Skin epidermis (tissue), 12 donors: ENCODE data around the gene CDC42BPA.
"Not testable (repeated sequence)": the region's sequence is repeated elsewhere in the genome, so short reads cannot be mapped to it uniquely, and the experiment has no call there.

Experiments used
- H3K27ac ChIP-seq, 21 experiments: fragments of 200-600 bp; sonication (generic) in 11 of 21; one replicate each; pipeline ENCODE4 v1.5.0; 2020; ENCODE audit warnings: mild to moderate bottlenecking in 3 of 21, inconsistent platforms in 2 of 21, moderate library complexity in 2 of 21
- H3K4me3 ChIP-seq, 7 experiments: fragments of 200-600 bp; sonication (generic) in 2 of 7; one replicate each; pipeline ENCODE4 v1.5.0; 2020; ENCODE audit warnings: inconsistent platforms in 2 of 7, mild to moderate bottlenecking in 2 of 7, moderate library complexity in 1 of 7

The CDC42BPA gene

GRCh38 chr1:227276156-227276693 is 42.1 kb downstream of the CDC42BPA start:
- H3K27ac ChIP-seq, H3K4me3 ChIP-seq: not testable (repeated sequence)

- Histone ChIP-seq H3K27ac (no peak overlapping the region), H3K4me3 (no peak overlapping the region)
These were observed 44.7 kb downstream of the CDC42BPA start for GRCh38 chr1:227273557-227273956.

- no peak overlapping the region for H3K4me3 ChIP-seq
- no peak overlapping the region for H3K27ac ChIP-seq
These were observed 45.9 kb downstream of the CDC42BPA start for GRCh38 chr1:227272428-227272827.

GRCh38 chr1:227270554-227270953 is 47.7 kb downstream of the CDC42BPA start:
- H3K4me3 ChIP-seq = no peak overlapping the region
- no peak overlapping the region for H3K27ac ChIP-seq

GRCh38 chr1:227268943-227269342 is 49.3 kb downstream of the CDC42BPA start:
- Histone ChIP-seq H3K27ac (no peak overlapping the region), H3K4me3 (no peak overlapping the region)

- no peak overlapping the region for H3K27ac ChIP-seq
- no peak overlapping the region for H3K4me3 ChIP-seq
These were observed 52.4 kb downstream of the CDC42BPA start for GRCh38 chr1:227265891-227266290.

- Histone ChIP-seq H3K27ac (no peak overlapping the region), H3K4me3 (no peak overlapping the region)
These were observed 54.4 kb downstream of the CDC42BPA start for GRCh38 chr1:227263869-227264268.

GRCh38 chr1:227261501-227261900 is 56.8 kb downstream of the CDC42BPA start:
- no peak overlapping the region for H3K4me3 ChIP-seq

GRCh38 chr1:227260433-227260832 is 57.9 kb downstream of the CDC42BPA start:
- no peak overlapping the region for H3K27ac ChIP-seq
- no peak overlapping the region for H3K4me3 ChIP-seq

More at GRCh38 chr1:227261501-227261900, 56.8 kb downstream of the CDC42BPA start:
- H3K27ac ChIP-seq = no peak overlapping the region

GRCh38 chr1:227257964-227258363 is 60.3 kb downstream of the CDC42BPA start:
- H3K4me3 ChIP-seq = no peak overlapping the region
- no peak overlapping the region for H3K27ac ChIP-seq

- H3K4me3 ChIP-seq = no peak overlapping the region
- H3K27ac ChIP-seq = no peak overlapping the region
These were observed 63.1 kb downstream of the CDC42BPA start for GRCh38 chr1:227255086-227255732.

- no peak overlapping the region for H3K27ac ChIP-seq
- no peak overlapping the region for H3K4me3 ChIP-seq
These were observed 65.2 kb downstream of the CDC42BPA start for GRCh38 chr1:227253065-227253464.

- Histone ChIP-seq H3K27ac (no peak overlapping the region), H3K4me3 (no peak overlapping the region)
These were observed 72.5 kb downstream of the CDC42BPA start for GRCh38 chr1:227245613-227246320.

GRCh38 chr1:227244339-227245118 is 73.8 kb downstream of the CDC42BPA start:
- H3K27ac ChIP-seq = no peak overlapping the region
- no peak overlapping the region for H3K4me3 ChIP-seq

- Histone ChIP-seq H3K27ac (no peak overlapping the region), H3K4me3 (no peak overlapping the region)
These were observed 75.2 kb downstream of the CDC42BPA start for GRCh38 chr1:227242811-227243682.

GRCh38 chr1:227240983-227241382 is 77.3 kb downstream of the CDC42BPA start:
- Histone ChIP-seq H3K4me3 (no peak overlapping the region), H3K27ac (no peak overlapping the region)

- Histone ChIP-seq H3K4me3 (no peak overlapping the region), H3K27ac (no peak overlapping the region)
These were observed 83.3 kb downstream of the CDC42BPA start for GRCh38 chr1:227234998-227235405.

GRCh38 chr1:227231128-227231527 is 87.2 kb downstream of the CDC42BPA start:
- not testable (repeated sequence) for H3K4me3 ChIP-seq, H3K27ac ChIP-seq

- no peak overlapping the region for H3K4me3 ChIP-seq
- H3K27ac ChIP-seq = no peak overlapping the region
These were observed 90.1 kb downstream of the CDC42BPA start for GRCh38 chr1:227228201-227228600.

- Histone ChIP-seq H3K4me3 (no peak overlapping the region), H3K27ac (no peak overlapping the region)
These were observed 90.5 kb downstream of the CDC42BPA start for GRCh38 chr1:227227761-227228160.
